T-helper 2 cell treated with Interferon-gamma antibody and Interleukin-4, amounts not matched to agents 5 μg/mL and 100 μg/mL, for 36 hours (primary cell): ENCODE results near the gene APOM.
A peak's percentile ranks its signal among the peaks of the same experiment; 100 is the strongest.

Experiments
- DNase-seq: peaks from one replicate; pipeline ENCODE4 v3.0.0; 2021; ENCODE audit warnings: low spot score
- H3K27ac Mint-ChIP-seq: one replicate; pipeline ENCODE4 v1.8.0; 2021; ENCODE audit warnings: mild to moderate bottlenecking, mixed read lengths
- H3K27me3 Mint-ChIP-seq: one replicate; pipeline ENCODE4 v1.8.0; 2021; ENCODE audit warnings: low read depth, mixed read lengths
- H3K36me3 Mint-ChIP-seq: one replicate; pipeline ENCODE4 v1.8.0; 2021; ENCODE audit warnings: low read depth, mixed read lengths
- H3K4me1 Mint-ChIP-seq: one replicate; pipeline ENCODE4 v1.8.0; 2021; ENCODE audit warnings: low read depth, mixed read lengths
- H3K4me3 Mint-ChIP-seq: one replicate; pipeline ENCODE4 v1.8.0; 2022; ENCODE audit warnings: mild to moderate bottlenecking, moderate library complexity, mixed read lengths
- H3K9me3 Mint-ChIP-seq: one replicate; pipeline ENCODE4 v1.8.0; 2021; ENCODE audit warnings: mixed read lengths

The APOM gene

GRCh38 chr6:31666337-31666965, 10.8 kb downstream of the APOM start:
- Mint-ChIP-seq H3K27ac (peak overlapping the region; percentile 97), H3K36me3 (peaks cover 81% of the 10 kb centered on the region), H3K4me1 (peaks cover 47% of the 10 kb centered on the region), H3K9me3 (no peaks in the 10 kb centered on the region), H3K27me3 (no peaks in the 10 kb centered on the region), H3K4me3 (peak overlapping the region; percentile 98)
- DNase-seq, result no peak

- Mint-ChIP-seq H3K27ac (no peak within 1 kb of the TSS), H3K9me3 (no peaks in the 10 kb centered on the region), H3K4me1 (peaks cover 27% of the 10 kb centered on the region), H3K4me3 (no peak within 1 kb of the TSS), H3K27me3 (no peaks in the 10 kb centered on the region), H3K36me3 (peaks cover 70% of the 10 kb centered on the region)
- DNase-seq, result no peak
Measured at GRCh38 chr6:31669676-31670075, 14.0 kb downstream of the APOM start, which contains the start of gene LY6G5B. TSS of gene LY6G5B (plus strand) at chr6:31669976. CDS start at chr6:31670951, 975 bp downstream.

GRCh38 chr6:31676322-31676903, 20.7 kb downstream of the APOM start:
- Mint-ChIP-seq H3K4me3 (no peak overlapping the region), H3K9me3 (no peaks in the 10 kb centered on the region), H3K27me3 (no peaks in the 10 kb centered on the region), H3K4me1 (peaks cover 20% of the 10 kb centered on the region), H3K36me3 (peaks cover 17% of the 10 kb centered on the region), H3K27ac (no peak overlapping the region)
- no peak for DNase-seq

- no peak overlapping the region for H3K27ac Mint-ChIP-seq
- no peak overlapping the region for H3K4me3 Mint-ChIP-seq
- H3K27me3 Mint-ChIP-seq, result no peaks in the 10 kb centered on the region
- DNase-seq, result no peak
- H3K4me1 Mint-ChIP-seq, result peaks cover 22% of the 10 kb centered on the region
- peaks cover 14% of the 10 kb centered on the region for H3K36me3 Mint-ChIP-seq
- H3K9me3 Mint-ChIP-seq, result no peaks in the 10 kb centered on the region
Measured at GRCh38 chr6:31676904-31677303, 21.2 kb downstream of the APOM start.

- H3K9me3 Mint-ChIP-seq, result no peaks in the 10 kb centered on the region
- no peak overlapping the region for H3K27ac Mint-ChIP-seq
- peaks cover 22% of the 10 kb centered on the region for H3K4me1 Mint-ChIP-seq
- DNase-seq, result no peak
- H3K36me3 Mint-ChIP-seq, result peaks cover 6% of the 10 kb centered on the region
- no peak overlapping the region for H3K4me3 Mint-ChIP-seq
- no peaks in the 10 kb centered on the region for H3K27me3 Mint-ChIP-seq
Measured at GRCh38 chr6:31677955-31678354, 22.3 kb downstream of the APOM start.

- no peaks in the 10 kb centered on the region for H3K27me3 Mint-ChIP-seq
- H3K27ac Mint-ChIP-seq, result peak within 1 kb of the TSS; percentile 73
- H3K9me3 Mint-ChIP-seq, result no peaks in the 10 kb centered on the region
- peak; percentile 50 for DNase-seq
- peaks cover 4% of the 10 kb centered on the region for H3K36me3 Mint-ChIP-seq
- peaks cover 22% of the 10 kb centered on the region for H3K4me1 Mint-ChIP-seq
- peak within 1 kb of the TSS; percentile 74 for H3K4me3 Mint-ChIP-seq
Measured at GRCh38 chr6:31680226-31681134, 24.8 kb downstream of the APOM start, which contains the start of gene LY6G5C. TSS of gene LY6G5C (minus strand) at chr6:31681067. CDS start at chr6:31680373, 694 bp downstream.

GRCh38 chr6:31681135-31681671, 25.5 kb downstream of the APOM start:
- peak overlapping the region; percentile 74 for H3K4me3 Mint-ChIP-seq
- H3K36me3 Mint-ChIP-seq, result peaks cover 9% of the 10 kb centered on the region
- peaks cover 22% of the 10 kb centered on the region for H3K4me1 Mint-ChIP-seq
- no peaks in the 10 kb centered on the region for H3K9me3 Mint-ChIP-seq
- peak; percentile 36 for DNase-seq
- peak overlapping the region; percentile 34 for H3K27ac Mint-ChIP-seq
- no peaks in the 10 kb centered on the region for H3K27me3 Mint-ChIP-seq

GRCh38 chr6:31683591-31683990, 27.9 kb downstream of the APOM start:
- no peaks in the 10 kb centered on the region for H3K9me3 Mint-ChIP-seq
- DNase-seq, result no peak
- peaks cover 21% of the 10 kb centered on the region for H3K36me3 Mint-ChIP-seq
- no peaks in the 10 kb centered on the region for H3K27me3 Mint-ChIP-seq
- H3K27ac Mint-ChIP-seq, result no peak overlapping the region
- H3K4me1 Mint-ChIP-seq, result peaks cover 17% of the 10 kb centered on the region
- H3K4me3 Mint-ChIP-seq, result no peak overlapping the region

- peaks cover 38% of the 10 kb centered on the region for H3K36me3 Mint-ChIP-seq
- no peak overlapping the region for H3K4me3 Mint-ChIP-seq
- H3K9me3 Mint-ChIP-seq, result no peaks in the 10 kb centered on the region
- no peaks in the 10 kb centered on the region for H3K27me3 Mint-ChIP-seq
- peaks cover 2% of the 10 kb centered on the region for H3K4me1 Mint-ChIP-seq
- no peak overlapping the region for H3K27ac Mint-ChIP-seq
- DNase-seq, result no peak
Measured at GRCh38 chr6:31686483-31686882, 30.8 kb downstream of the APOM start.

GRCh38 chr6:31687321-31687720, 31.6 kb downstream of the APOM start:
- Mint-ChIP-seq H3K4me3 (no peak overlapping the region), H3K36me3 (peaks cover 39% of the 10 kb centered on the region), H3K4me1 (no peaks in the 10 kb centered on the region), H3K27ac (no peak overlapping the region), H3K9me3 (no peaks in the 10 kb centered on the region), H3K27me3 (no peaks in the 10 kb centered on the region)
- DNase-seq, result no peak

- Mint-ChIP-seq H3K9me3 (no peaks in the 10 kb centered on the region), H3K4me1 (no peaks in the 10 kb centered on the region), H3K4me3 (no peak overlapping the region), H3K27ac (peak overlapping the region; percentile 26), H3K36me3 (peaks cover 45% of the 10 kb centered on the region), H3K27me3 (no peaks in the 10 kb centered on the region)
- DNase-seq, result no peak
Measured at GRCh38 chr6:31687860-31688693, 32.4 kb downstream of the APOM start.

- no peak overlapping the region for H3K27ac Mint-ChIP-seq
- H3K27me3 Mint-ChIP-seq, result no peaks in the 10 kb centered on the region
Measured at GRCh38 chr6:31689249-31690110, 33.8 kb downstream of the APOM start.

More at GRCh38 chr6:31689249-31690110, 33.8 kb downstream of the APOM start:
- peaks cover 51% of the 10 kb centered on the region for H3K36me3 Mint-ChIP-seq
- DNase-seq, result no peak
- no peak overlapping the region for H3K4me3 Mint-ChIP-seq
- H3K4me1 Mint-ChIP-seq, result no peaks in the 10 kb centered on the region
- no peaks in the 10 kb centered on the region for H3K9me3 Mint-ChIP-seq
